Peyer's patch (tissue), 4 donors: ENCODE measurements around the gene HOMER3.

ENCODE experiments used
- CTCF ChIP-seq, 6 experiments: fragments of 450-650 bp in 4 of 6; fragments of 200-600 bp in 2 of 6; sonication (generic) in 1 of 6; IDR thresholded peaks; one replicate each; pipeline ENCODE4 v1.5.1; 2017 to 2019; ENCODE audit warnings: antibody characterized with exemption in 6 of 6, mild to moderate bottlenecking in 3 of 6, moderate library complexity in 1 of 6
- POLR2A ChIP-seq, 2 donors: fragments of 450-650 bp; IDR thresholded peaks; one replicate each; pipeline ENCODE4 v1.5.1; 2017; ENCODE audit warnings: antibody characterized with exemption in 2 of 2, mild to moderate bottlenecking in 2 of 2, moderate library complexity in 2 of 2

- no peak for TF ChIP-seq POLR2A (IDR thresholded peaks at IDR 0.05)
- TF ChIP-seq CTCF (IDR thresholded peaks at IDR 0.05) = no peak
These were observed 47.3 kb downstream of the HOMER3 start for GRCh38 chr19:18893587-18894253.
